GM04503 (cell line): ENCODE data around the gene HTRA1.
A peak's percentile ranks its signal among the peaks of the same experiment; 100 is the strongest.

ENCODE experiments used
- DNase-seq: peaks from one replicate; pipeline ENCODE4 v3.0.0-alpha.2; 2012; ENCODE audit warnings: low read depth

Gene HTRA1

GRCh38 chr10:122474131-122474818 is 12.9 kb downstream of the HTRA1 start:
- DNase-seq = no peak

- no peak for DNase-seq
Measured at GRCh38 chr10:122475100-122475499, 13.7 kb downstream of the HTRA1 start.

DNA sequence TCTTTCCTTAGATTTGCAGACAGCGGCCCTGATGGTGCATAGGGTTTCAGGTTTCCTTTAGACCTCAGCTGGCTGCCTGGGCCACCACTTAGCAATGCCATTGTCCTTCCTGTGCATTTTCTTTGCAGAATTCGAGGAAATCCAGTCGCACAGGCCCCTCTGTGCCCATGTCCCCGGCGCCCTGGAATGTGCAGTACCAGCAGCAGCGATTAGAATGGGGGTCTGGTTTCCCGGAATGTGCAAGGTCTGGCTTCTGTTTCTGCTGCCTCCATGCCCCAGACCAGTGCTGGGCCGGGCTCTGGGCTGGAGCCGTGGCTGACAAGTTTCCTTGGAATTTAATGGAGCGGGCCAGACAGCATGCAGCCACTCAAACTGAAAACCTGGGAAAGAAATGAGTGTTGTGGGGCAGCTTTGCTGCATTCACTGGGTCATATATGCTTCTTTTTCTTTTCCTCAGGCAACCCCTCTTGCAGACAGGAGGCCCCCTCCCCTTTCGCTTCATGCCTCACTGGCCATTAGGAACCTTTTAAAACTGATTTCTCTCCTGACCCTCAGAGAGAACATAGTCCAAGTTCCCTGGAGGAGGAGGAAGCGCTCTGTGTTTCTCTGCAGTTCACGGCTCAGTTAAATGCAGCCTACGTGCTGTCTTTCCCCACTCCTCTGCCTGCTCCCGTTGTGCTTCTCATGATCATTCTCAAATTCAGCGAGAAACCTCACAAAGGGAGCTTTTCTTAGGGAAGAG is 14.4 kb downstream of the HTRA1 start:
- no peak for DNase-seq

- no peak for DNase-seq
Measured at GRCh38 chr10:122476333-122476695, 15.0 kb downstream of the HTRA1 start.

DNA sequence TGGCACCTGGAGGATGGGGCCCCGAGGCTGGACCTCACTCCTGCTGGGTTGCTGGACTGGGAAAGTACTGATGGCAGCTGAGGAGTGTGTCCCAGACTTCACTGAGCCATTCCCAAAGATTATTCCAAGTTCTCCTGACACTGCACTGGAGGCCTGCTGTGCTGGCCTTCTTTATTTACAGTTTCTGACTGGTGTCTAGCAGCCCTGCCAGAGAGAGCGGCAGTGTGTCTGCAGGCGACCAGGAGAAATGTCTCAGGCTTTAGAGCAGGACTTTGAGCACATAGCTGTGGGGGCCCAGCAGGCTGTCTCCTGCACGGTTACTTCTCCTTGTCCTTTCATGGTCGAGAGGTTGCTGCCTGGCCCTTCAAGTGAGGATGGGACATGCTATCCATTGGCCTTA is 16.1 kb downstream of the HTRA1 start:
- no peak for DNase-seq

DNA sequence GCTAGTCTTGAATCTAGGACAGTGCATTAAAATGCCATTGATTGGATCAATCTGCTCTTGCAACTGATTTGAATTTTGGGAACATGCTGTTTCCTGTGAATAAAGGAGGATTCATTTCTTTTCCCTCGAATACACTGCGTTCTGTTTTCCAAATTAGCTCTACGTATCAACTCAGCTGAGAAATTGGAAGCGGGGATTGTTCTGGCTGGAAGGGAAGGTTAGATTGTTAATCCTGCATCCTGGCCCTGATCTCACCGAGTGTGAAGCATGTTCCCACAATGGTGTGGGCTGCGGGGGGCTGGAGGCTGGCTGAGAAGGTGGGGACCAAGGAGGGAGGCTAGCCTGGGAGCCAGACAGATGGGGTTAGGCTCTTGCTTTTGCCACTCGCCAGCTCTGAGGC is 17.6 kb downstream of the HTRA1 start:
- DNase-seq = no peak

GRCh38 chr10:122480146-122480833 is 18.9 kb downstream of the HTRA1 start:
- DNase-seq = no peak

GRCh38 chr10:122481296-122482056 is 20.1 kb downstream of the HTRA1 start:
- DNase-seq = no peak

GRCh38 chr10:122484276-122485060 is 23.1 kb downstream of the HTRA1 start:
- no peak for DNase-seq

GRCh38 chr10:122485670-122486069 is 24.3 kb downstream of the HTRA1 start:
- DNase-seq = no peak

DNA sequence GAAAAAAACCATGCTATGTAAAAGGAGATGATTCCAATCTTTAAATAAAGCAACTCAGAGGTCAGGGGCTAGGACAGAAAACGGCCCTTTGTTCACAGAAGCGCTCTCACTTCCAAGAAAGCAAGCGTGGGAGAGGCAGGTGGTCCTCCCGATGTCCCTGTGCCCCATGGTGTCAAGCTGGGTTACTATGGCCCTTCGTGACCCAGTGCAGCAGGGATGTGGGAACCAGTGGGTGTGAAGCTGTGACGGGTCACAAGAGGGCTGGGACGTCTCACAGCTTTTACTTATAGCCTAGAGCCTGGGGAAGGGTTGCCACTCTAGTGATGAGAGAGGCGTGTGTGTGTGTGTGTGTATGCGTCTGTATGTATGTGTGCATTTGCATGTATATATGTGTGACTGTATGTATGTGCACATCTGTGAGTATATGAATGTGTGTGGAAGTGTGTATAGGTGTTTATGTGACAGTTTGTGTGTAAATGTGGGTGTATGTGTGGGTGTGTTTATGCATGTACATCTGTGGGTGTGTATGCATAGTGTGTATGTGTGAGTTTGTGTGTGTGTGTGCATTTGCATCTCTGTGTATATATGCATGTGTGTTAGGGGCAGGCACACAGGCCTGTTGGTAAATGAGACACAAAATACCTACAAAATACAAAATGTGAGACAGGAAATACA is 25.2 kb downstream of the HTRA1 start:
- no peak for DNase-seq

DNA sequence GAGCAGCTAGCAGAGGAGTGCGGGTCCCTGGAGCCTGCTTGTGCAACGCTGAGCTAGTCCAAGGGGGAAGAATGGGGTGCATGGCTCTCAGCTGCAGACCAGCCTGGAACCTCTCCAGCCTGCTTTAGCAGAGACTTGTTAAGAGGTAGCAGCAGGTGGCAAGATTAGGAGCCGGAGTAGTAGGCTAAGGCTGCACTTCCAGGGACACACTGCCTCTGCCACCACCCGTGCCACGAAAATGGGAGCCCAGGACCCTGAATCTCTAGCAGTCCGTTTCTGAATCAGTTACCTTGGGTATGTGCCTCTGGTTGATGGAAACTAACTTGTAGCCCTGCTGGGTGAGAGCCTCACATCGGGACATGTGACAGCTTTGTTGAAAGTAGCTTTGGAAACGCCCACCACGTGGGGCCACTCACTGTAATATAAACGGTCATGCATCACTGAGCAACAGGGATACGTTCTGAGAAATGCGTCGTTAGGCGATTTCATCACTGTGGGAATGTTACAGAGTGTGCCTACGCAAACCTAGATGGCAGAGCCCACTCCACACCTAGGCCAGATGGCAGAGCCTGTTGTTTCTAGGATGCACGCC is 25.9 kb downstream of the HTRA1 start:
- no peak for DNase-seq

DNA sequence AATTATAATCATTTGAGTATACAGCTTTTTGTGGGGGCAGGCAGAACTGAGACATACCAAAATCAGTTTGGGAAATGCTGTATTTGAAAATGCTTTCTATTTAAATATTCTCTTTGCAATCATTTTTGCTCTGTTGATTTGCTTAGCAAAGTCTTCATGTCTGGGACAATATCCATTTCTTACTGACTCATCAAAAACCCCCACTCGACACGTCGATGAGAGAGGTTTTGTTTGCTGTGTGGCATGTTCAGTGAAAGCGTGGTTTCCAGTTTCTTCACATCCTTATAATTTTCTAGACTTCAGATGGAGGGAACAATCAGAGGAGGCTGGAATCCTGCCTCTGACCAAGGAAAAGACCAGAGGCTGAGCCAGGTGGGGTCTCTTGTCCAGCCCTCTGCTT is 28.9 kb downstream of the HTRA1 start:
- DNase-seq = peak; percentile 50

DNA sequence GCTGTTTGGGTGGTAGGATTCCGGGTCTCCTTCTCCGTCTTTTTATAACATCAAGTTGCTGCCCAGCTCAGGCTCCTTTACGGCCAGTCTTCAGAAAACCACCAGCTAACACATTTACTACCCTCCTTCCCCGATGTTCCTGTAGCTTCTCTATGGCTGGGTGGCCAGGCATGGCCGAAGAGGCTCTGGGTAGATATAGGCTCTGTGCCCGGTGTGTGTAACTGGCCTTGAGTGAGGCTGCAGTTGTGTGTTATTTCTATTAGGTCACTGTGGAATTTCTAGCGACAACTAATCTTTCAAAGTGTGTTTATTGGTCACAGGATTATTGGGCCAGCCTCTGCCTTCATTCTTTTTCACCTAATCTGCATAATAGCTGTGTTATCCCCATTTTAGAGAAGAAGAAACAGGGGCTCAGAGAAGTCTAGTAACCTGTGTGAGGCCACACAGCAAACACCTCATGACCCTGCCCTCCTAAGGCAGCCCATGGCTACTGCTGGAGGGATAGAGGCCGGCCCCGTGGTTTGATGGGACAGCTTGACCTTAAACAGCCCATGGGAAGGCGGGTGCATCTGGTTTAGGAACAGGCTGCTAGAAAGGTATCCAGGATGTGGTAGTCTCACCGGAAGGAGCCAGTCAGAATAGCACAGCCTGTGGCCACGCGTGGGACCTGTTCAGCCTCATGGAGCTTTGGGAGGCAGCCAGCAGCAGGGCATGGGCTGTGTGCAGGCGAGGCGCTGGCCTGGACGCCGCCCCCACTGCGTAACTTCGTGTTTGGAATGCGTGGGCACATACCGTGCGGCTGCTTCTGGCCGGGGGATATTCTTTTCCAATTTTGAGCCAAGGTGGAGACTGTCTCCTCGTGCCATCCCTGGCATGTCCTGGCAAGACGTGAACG is 29.7 kb downstream of the HTRA1 start:
- no peak for DNase-seq

DNA sequence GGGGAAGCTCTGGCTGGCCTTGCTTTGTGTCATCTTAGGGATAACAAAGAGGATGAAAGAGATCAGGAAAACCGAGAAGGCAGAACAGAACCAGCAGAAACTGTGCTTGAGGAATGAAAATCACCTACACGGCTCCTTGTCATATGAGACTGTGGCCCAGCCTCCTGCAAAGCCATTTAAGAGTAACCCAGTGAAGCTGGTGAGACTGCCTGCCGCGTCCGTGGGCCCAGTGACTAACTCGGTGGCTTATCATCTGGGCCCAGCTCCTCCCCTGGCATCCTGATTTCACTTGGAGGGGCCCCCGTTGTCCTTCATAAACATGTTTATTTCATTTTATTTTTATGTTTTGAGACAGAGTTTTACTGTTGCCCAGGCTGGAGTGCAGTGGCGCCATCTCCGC is 30.7 kb downstream of the HTRA1 start:
- no peak for DNase-seq

- DNase-seq = peak; percentile 53
Measured at GRCh38 chr10:122492999-122493481, 31.7 kb downstream of the HTRA1 start.

- no peak for DNase-seq
Measured at GRCh38 chr10:122493761-122494160, 32.4 kb downstream of the HTRA1 start.

GRCh38 chr10:122494173-122494820 is 32.9 kb downstream of the HTRA1 start:
- no peak for DNase-seq

DNA sequence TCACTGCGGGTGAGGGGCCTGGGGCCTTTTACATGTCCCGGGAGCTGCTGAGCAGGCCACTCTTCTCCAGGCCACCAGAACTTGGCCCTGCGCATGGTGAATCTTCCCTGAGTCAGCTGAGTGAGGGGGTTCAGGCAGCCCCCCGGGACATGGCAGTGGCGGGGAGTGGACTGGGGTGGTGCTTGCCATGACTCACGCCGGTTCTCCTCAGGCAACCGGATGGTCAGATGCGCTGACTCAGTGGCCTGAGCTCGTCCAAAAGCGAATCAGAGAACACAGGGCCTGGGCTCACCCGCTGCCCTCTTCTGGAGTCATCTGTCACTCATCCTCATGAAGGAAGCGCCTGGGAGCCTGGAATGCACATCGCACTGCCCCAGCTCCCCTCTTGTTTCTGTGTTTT is 33.5 kb downstream of the HTRA1 start:
- DNase-seq = peak; percentile 71
